ENCODE results near the gene UBL7. TPM values are rescaled to one million over a fixed set of nuclear protein-coding genes. Genes with fewer than 3 reads are reported as not detected.
A peak's percentile ranks its signal among the peaks of the same experiment; 100 is the strongest.

The UBL7 gene
- total RNA-seq, 1 experiment from 2014 or later: 38.5 TPM

DNA sequence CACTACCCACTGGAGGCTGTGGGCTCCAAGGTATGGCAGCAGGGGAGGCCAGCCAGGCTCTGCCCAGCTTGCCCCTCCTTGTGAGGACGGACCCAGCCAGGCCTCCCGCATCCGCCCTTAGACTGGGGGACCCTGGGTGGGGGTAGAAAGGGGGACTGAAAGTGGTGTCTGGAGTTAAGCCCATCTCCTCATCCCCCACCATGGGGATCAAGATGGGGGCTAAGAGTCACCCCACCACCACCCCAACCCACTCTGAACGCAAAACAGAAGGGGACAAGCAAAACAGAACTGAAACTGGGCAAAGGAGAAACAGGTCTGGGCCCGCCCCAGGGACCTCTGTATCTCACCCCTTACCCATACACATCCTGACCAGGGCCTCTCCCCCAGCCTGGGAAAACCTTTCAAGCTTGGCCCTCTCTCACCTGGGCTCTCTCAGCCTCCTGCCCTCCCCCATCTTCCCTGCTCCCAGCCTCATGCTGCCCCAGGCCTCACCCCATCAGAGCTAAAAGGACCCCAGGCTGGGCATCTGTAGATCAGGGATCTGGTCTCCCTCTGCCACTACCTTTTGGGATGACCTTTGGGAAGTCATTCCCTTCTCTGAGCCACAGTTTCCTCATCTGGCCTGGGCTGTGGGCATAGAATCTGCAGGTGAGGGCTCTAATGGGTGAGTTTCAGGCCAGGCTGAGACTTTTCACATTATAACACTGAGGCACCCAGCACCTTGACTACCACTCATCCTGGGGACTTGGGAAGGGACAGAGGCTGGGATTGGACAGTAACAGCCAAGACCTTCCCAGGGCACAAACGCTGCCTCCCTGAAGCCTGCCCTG lies 63.5 kb downstream of the UBL7 start:
- DNase-seq: peak; percentile 53
- intact Hi-C loops (cut with micrococcal nuclease; ENCODE audit: unreplicated experiment): loop anchor here (1.0 kb wide), 2 partner anchors 9 to 41 kb away; no protein-coding TSS in a partner anchor
- H3K27ac Mint-ChIP-seq (ENCODE audit: unreplicated experiment): peak overlapping the region; percentile 98

DNA sequence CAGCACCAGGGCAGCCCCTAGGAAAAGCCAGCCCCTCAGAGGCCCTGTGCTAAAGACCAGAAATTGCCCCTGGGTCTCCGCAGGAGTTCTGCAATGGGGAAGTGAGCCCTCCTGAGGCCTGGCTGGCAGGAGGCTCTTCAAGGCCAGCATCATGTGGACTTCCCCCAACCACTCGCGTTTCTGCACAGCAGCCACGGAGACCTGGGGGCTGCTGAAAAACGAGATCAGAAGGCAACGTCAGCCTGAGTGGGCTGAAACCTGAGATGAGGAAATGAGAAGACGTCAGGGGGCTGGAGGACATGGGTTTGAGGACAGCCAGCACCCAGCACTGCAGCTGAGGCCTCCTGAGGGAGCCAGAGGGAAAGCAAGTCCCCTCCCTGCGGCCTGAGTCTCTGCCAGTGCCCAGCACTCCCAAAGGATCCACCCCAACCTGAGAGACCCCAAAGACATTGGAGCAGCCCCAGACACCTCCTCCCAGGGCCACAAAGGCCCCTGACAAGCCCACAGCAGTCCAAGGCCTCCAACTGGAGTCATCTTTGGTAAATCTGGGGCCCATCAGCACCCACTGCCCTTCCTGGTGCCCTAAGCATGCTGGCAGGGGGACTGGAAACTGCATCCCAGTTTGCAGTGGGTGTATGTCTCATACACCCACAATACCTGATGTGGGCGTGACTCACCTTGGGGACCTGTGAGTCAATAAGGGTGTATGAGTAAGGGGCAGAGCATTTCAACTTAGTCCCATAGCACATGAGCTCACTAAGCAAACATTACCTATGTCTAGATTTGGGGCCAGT lies 64.3 kb downstream of the UBL7 start:
- CTCF ChIA-PET: interaction anchor here (0.6 to 2.0 kb wide), 8 partner anchors 8 to 390 kb away, joined by 3 to 25 read pairs (median 4); no protein-coding TSS in a partner anchor
- Mint-ChIP-seq H3K4me1 (ENCODE audit: low read depth, unreplicated experiment) (peaks cover 77% of the 10 kb centered on the region), H3K27me3 (ENCODE audit: unreplicated experiment) (no peaks in the 10 kb centered on the region), H3K9me3 (ENCODE audit: low read depth, unreplicated experiment) (no peaks in the 10 kb centered on the region), H3K4me3 (ENCODE audit: low read depth, unreplicated experiment) (peak overlapping the region; percentile 52), H3K27ac (ENCODE audit: unreplicated experiment) (peak overlapping the region; percentile 98), H3K36me3 (ENCODE audit: insufficient read depth, unreplicated experiment) (peaks cover 16% of the 10 kb centered on the region)
- TSS peak; percentile 73 for BruUV-seq (replicated peaks)
- TF ChIP-seq, protein P1, sequence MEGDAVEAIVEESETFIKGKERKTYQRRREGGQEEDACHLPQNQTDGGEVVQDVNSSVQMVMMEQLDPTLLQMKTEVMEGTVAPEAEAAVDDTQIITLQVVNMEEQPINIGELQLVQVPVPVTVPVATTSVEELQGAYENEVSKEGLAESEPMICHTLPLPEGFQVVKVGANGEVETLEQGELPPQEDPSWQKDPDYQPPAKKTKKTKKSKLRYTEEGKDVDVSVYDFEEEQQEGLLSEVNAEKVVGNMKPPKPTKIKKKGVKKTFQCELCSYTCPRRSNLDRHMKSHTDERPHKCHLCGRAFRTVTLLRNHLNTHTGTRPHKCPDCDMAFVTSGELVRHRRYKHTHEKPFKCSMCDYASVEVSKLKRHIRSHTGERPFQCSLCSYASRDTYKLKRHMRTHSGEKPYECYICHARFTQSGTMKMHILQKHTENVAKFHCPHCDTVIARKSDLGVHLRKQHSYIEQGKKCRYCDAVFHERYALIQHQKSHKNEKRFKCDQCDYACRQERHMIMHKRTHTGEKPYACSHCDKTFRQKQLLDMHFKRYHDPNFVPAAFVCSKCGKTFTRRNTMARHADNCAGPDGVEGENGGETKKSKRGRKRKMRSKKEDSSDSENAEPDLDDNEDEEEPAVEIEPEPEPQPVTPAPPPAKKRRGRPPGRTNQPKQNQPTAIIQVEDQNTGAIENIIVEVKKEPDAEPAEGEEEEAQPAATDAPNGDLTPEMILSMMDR (IDR thresholded peaks at IDR 0.05; ENCODE audit: unreplicated experiment): no peak
- peak; percentile 91 for DNase-seq
- intact Hi-C loops (cut with micrococcal nuclease; ENCODE audit: unreplicated experiment): loop anchor here (1.0 kb wide), 2 partner anchors 8 to 42 kb away; no protein-coding TSS in a partner anchor

More for the DNA sequence above, 63.5 kb downstream of the UBL7 start:
- H3K4me1 Mint-ChIP-seq (ENCODE audit: low read depth, unreplicated experiment): peaks cover 76% of the 10 kb centered on the region
- no peaks in the 10 kb centered on the region for H3K9me3 Mint-ChIP-seq (ENCODE audit: low read depth, unreplicated experiment)
- CTCF ChIA-PET: interaction anchor here (0.6 to 2.0 kb wide), 8 partner anchors 8 to 389 kb away, joined by 3 to 25 read pairs (median 4); no protein-coding TSS in a partner anchor
- no peaks in the 10 kb centered on the region for H3K27me3 Mint-ChIP-seq (ENCODE audit: unreplicated experiment)
- H3K36me3 Mint-ChIP-seq (ENCODE audit: insufficient read depth, unreplicated experiment): peaks cover 16% of the 10 kb centered on the region
- BruUV-seq (replicated peaks): TSS peak; percentile 92
- H3K4me3 Mint-ChIP-seq (ENCODE audit: low read depth, unreplicated experiment): peak overlapping the region; percentile 52
- TF ChIP-seq, protein P1 (IDR thresholded peaks at IDR 0.05; ENCODE audit: unreplicated experiment): no peak

DNA sequence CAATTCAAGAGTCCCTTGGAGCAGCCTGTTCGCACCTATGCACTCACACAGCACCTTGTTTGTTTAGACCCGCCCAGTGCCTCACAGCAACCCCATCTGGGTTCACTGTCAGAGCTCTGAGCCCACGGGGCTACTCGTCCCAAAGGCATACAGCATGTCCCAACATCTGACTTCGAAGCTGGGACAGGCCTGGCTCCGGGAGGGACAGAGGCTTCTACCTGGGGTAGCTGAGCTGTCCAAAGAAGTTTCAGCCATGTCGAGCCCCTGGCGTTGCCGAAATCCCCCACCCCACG lies 64.9 kb downstream of the UBL7 start:
- Mint-ChIP-seq H3K27ac (ENCODE audit: unreplicated experiment) (peak overlapping the region; percentile 98), H3K4me1 (ENCODE audit: low read depth, unreplicated experiment) (peaks cover 77% of the 10 kb centered on the region), H3K27me3 (ENCODE audit: unreplicated experiment) (no peaks in the 10 kb centered on the region), H3K9me3 (ENCODE audit: low read depth, unreplicated experiment) (no peaks in the 10 kb centered on the region), H3K36me3 (ENCODE audit: insufficient read depth, unreplicated experiment) (peaks cover 16% of the 10 kb centered on the region), H3K4me3 (ENCODE audit: low read depth, unreplicated experiment) (peak overlapping the region; percentile 52)
- intact Hi-C loops (cut with micrococcal nuclease; ENCODE audit: unreplicated experiment): no loop called here
- TF ChIP-seq, protein P1 (IDR thresholded peaks at IDR 0.05; ENCODE audit: unreplicated experiment): no peak
- CTCF ChIA-PET: interaction anchor here (1.6 to 2.0 kb wide), 2 partner anchors 11 to 14 kb away, joined by 6 to 25 read pairs; no protein-coding TSS in a partner anchor
- BruUV-seq (replicated peaks): no TSS peak
- no peak for DNase-seq

Small RNAs within 50 kb of the gene (microRNA-seq; reads per million reads assigned to microRNA genes)
- 8.1 reads per million, percentile 28 among the genes with 10 or more reads in this experiment for gene MIR6881

Other genes starting within 250 kb of the UBL7 start
- 2.1 and 2.7 TPM in 2 replicates for gene CCDC33, start 224.8 kb downstream of the UBL7 start, total RNA-seq (2022)
- gene CYP11A1, start 93.5 kb downstream of the UBL7 start, total RNA-seq (2022): not detected in 2 replicates
- gene SEMA7A, start 27.2 kb downstream of the UBL7 start, total RNA-seq (2022): 67.6 and 74.8 TPM in 2 replicates
- 10.6 and 11.2 TPM in 2 replicates for gene ARID3B, start 80.1 kb upstream of the UBL7 start, total RNA-seq (2022)
- gene CLK3, start 154.7 kb upstream of the UBL7 start, total RNA-seq (2022): 89.2 and 93.5 TPM in 2 replicates
- 65.1 and 70.1 TPM in 2 replicates for gene EDC3, start 234.9 kb upstream of the UBL7 start, total RNA-seq (2022)

All from Calu3 (cell line).